Umbilical cord (tissue), 2 donors: ENCODE data around the gene ACSS1. TPM values are rescaled to one million over a fixed set of nuclear protein-coding genes. Genes with fewer than 3 reads are reported as not detected.

Experiments
- DNase-seq: peaks from one replicate; pipeline ENCODE4 v3.0.0-alpha.2; 2015; ENCODE audit warnings: low spot score
- total RNA-seq: library from RNA; depleted of rRNA; stranded (reverse); fragments of >200 nt; gene quantifications from one replicate; pipeline ENCODE4 v1.2.3, GENCODE V29; 2014; ENCODE audit warnings: low replicate concordance; ENCODE audit not compliant: insufficient read depth

The ACSS1 gene
- total RNA-seq, 1 donor from 2014 or later: 26.2 TPM

DNA sequence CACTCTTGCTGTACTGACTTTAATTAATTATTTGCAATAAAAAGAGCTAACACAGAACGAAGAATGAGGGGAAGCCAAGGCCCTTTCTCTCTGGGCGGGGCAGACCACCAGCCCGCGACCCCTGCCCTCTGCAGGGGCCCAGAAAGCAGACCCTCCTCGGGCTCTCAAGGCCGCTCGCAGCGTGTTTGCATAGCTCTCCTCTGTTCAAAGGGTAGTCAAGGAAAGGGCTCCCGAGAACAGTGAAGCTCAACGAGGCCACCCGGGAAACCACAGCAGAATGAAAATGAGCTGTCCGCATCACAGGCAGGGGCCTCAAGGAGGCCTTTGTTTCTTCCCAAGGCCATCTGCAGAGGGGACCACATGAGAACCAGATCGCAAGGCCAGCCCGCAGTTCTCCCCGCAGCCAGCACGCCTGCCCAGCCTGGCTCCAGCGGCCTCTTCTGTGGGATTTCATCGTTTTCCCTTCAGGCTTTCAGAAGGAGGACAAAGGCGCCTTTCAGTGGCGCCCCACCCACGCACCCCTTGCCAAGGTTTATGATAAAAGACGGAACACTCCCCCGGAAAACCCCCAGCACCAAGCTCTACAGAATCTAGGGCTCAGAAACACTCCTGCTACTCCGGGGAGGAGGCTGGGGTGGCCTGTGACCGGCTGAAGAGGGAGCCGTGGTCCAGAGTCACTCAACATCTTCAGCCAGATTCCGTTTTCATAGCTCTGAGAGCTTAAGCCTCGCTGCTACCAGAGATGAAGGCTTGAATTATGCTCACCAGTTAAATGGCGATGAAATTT lies 25.3 kb downstream of the ACSS1 start:
- peak; percentile 74 for DNase-seq

DNA sequence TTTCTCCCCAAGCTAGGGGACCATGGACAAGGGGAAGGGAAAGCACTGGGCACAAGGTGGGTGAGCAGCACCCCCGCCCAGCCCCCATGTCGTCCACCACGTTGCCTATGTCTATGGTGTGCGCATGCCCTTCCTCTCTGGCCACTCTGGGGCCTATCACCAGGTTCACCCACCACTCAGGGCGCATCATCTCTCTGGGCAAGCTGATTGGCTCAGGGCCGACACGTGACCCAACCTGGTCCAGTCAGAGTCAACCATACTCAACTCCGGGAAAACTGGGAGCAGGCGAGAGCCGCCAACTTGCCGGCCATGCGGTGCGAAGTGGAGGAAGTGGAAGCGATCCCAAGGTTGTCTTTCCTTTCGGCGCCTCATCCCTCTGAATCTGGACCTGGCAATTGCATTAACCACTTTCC lies 25.9 kb downstream of the ACSS1 start:
- DNase-seq: no peak

DNA sequence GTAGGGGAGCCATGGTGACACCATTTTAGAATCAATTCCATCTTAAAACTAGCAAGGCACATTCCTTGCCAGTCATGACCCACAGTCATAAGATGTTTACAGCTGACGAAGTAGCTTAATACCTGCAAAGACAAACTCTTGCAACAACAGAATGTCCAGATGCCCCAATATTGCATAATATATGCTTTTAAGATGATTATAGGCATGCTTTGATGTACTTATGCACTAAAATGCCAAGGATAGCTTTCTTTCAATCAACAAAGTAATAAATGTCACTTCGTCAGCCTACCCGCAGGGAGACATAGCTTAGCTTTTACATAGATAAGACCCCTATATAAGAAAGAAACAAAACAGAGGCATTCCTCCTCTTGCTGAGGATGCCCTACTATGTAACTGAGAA lies 26.7 kb downstream of the ACSS1 start:
- peak; percentile 88 for DNase-seq

DNA sequence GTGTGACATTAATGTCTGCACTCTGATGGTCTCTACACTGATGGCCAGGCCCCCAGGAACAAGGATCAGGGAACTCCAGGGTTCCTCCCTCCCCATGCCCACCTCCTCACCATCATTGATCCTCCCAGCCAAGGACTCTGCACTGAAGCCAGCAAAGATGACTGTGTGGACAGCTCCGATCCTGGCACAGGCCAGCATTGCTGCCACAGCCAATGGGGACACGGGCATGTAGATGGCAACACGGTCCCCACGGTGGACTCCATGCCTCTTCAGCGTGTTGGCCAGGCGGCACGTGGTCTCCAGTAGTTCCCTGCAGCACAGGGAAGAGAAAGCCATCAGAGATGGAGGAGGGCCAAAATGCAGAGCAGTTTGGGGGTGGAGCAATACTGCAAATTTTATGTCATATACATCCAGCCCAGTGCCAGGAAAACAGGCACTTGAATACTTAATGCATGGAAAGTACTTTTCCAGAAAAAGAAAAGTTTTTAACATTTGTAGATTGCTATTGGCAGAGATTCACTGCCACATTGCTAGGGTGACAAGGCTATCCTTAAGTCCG lies 27.2 kb downstream of the ACSS1 start:
- no peak for DNase-seq

DNA sequence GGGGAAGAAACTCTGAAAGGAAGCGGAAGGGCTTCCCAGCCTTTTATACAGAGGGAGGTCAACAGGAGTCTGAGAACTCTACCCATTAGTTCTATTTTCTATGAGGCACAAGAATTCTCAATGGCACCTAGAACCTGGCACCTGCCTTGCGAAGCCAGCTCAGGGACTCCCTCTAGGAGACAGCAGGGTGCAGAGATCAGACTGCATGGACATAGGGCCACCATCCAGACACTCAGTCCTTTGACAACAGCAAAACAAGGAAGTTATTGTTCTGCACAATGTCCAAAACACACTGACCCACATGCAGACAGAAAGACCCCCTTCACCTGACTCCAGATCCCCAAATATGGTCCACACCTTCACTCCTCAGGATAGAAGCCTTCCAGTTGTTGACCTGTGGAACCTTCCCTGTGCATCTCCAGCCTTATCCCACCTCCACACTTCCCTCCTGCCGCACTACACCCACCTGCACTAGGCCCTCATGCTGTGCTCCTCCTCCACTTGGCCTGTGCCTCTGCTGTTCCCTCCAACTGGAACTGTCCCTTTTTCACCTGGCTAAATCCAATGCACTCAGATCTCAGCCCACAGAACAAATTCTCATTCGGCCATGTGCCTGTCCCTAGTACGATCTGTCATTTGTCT lies 27.8 kb downstream of the ACSS1 start:
- DNase-seq: no peak

DNA sequence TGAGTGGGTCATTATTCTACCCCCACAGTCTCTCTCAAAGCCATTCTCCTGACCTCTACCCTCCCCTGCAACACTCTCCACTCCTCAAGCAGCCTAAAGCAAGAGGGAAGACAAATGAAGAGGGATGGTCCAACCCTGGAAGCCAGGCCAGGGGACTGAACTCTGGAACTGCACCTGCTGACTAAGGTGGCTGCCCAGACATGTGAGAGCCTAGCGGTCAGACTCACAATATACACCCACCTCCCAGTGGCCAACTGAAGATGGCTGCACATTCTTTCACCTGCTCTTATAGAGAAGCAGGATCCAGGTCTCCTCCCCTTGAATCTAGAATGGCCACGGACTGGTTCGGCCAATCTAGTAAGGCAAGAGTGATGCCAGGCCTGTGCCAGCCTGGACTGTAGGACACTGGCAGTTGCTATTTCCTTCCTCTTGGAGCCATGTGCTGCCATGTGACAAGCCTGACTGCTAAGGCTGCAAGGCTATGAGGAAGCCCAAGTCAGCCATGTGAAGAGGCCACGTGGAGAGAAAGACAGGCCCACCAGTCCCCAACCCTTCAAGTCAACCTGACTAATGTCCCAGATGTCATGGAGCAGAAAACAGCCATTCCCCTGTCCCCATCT lies 31.8 kb downstream of the ACSS1 start:
- no peak for DNase-seq

DNA sequence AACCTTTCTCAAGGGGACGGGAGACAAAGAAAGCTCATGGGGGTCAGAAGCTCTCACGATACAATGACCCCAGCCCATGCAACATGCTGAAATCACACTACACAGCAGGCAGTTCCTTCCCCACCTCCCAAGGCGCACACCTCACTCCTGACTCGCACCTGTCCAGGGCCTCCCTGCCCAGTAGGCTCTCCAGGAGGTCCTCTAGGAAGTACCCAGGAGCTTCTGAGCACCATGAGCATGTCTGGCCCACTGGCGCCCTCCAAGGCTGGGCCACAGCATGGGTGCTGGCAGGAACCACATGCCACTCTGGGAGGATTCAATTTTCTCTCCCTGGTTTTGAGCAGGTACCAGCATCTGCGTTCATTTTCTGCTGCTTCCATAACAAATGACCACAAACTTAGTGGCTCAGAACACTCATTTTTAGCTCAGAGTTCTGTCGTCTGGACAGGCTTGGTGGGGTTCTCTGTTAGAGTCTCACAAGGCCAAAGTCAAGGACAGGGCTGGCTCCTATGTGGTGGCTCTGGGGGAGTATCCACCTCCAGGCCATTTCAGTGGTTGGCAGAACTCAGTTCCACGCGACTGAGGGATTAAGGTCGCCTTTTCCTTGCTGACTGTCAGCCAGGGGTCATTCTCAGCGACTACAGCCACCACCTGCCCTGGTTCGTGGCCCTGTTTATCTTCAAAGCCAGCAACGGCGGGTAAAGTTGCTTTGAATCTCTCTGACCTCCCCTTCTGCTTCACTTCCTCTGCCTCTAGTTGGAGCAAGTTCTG lies 32.7 kb downstream of the ACSS1 start:
- no peak for DNase-seq

DNA sequence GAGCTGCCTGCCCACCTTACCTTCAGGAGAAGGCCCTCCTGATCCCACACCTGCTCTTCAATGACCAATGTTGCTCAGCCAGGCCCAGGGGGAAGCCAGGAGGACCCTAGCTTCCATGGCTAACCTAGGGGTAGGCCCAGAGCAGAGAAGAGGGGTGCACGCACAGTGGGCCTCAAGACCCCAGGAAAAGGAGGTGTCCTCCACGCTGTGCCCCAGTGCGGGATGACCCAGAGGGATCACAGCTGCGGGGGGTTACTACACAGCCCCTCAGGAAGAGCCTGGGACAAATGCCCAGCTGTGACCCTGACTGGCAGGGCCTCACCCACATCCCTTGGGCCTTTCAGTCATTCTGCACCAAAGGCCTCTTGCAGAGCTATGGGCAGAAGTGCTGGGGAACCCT lies 33.8 kb downstream of the ACSS1 start:
- no peak for DNase-seq

DNA sequence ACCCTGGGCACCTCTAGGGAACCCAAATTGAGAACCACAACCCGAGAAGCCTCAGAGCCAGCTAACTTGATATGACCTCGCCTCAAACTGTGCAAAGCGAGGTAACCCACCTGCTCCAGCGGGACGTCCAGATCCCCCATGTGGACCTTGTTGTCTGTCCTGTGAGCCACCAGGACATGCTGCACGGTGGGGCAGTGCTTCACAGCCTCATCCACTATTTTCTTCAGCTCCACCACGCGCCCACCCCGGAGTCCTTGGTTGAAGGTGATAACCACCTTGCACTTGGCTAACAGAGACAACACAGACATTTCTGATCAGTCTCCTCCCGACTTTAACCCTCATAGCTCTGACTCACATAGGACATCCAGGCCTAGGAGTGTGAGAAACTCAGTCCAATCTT lies 34.6 kb downstream of the ACSS1 start:
- no peak for DNase-seq

DNA sequence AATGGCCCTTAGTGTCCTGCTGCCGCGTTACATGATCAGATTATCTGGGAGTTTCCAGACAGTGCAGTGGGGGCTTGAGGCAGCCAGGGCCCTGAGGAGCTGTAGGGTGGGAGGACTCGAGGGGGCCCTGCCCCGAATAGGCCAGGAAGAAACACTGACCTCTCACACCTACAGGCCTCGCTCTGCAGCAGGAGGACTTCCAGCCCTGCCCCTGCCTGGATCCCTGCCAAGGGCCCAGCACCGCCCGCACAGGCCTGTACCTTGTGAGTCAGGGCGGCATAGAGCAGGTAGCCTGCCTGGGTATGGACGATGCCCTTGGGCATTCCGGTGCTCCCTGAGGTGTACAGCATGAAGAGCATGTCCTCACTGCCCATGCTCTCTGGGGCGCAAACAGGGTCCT lies 35.3 kb downstream of the ACSS1 start:
- no peak for DNase-seq

DNA sequence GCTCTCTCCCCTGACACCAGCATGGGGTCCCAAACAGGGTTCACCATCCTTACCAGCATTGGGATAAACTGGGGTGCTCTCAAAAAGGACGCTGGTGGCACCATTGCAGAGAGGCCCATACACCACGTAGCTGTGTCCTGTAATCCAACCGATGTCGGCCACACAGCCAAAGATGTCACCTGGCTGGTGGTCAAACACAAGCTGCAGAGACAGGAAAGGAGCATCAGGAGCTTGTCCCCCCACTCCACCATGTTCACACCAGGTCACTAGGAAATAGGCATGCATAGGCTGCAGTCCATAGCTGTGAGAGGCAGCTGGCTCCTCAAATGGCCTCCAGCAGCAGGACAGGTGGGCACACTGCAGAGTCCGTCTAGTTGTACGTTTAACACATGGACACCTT lies 36.6 kb downstream of the ACSS1 start:
- no peak for DNase-seq

DNA sequence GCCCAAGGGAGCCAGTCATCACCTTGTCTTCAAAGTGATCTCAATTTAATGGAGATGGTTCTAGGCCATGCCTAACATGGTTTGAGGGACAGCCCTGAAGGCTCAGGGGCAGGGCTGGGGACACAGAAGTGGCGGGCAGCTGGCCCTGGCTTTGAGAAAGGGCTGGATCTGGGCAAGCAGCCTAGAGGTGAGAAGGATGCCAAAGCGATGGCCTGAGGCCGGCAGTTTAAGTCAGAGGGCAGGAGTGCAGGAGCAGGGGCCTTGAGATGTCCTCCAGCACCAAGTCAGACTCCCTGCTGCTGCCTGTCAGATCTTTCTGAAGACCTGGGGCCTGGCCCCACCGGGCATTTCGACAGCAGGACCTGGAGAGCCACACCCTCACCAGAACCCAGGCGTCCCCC lies 37.0 kb downstream of the ACSS1 start:
- DNase-seq: no peak

DNA sequence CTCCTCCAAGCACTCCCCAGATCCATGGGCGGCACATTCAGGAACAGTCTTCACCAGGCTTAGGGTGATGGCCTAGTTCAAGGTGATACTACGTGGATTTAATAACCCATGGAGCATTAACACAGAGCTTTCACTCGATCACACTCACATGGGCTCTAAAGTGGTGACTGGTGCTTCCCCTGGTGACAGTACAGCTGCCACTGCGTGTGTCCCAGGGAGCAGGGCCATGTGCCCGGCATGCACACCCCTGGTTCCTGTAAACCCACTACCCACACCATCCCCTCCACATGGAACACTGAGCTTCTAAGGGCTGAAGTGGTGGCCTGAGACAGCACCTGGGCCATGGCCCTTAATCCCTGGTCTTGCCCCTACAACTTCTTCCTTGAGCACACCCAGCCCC lies 37.6 kb downstream of the ACSS1 start:
- no peak for DNase-seq

DNA sequence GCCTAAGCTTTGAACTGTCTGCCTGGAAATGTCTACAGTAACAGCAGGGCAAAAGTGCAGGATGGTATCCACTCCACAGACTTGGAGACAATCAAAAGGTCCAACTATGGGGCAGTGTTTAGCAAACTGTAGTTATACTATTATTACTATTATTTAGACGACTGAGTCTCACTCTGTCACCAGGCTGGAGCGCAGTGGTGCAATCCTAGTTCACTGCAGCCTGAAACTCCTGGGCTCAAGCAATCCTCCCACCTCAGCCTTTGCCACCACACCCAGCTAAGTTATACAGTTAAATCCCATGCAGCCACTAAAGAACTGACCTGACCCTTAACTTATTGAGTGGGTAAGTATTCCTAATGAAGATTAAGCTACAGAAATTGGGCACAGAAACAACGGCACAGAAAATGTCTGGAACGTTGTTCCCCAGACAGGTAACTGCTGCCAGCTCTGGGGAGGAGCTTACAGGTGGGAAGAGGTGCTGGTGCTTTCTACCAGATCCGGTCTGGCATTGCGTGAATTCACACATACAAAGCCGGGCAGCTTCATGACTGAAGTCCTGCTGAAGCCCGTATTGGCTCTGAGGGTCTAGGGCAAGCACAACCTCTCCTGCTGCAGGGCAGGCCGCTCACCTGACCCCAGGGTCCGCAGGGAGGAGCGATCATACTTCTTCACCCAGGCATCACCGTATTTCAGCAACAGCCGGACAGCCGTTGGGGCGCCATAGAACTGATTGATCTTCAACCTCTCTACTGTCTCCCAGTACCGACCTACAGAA lies 38.4 kb downstream of the ACSS1 start:
- no peak for DNase-seq

DNA sequence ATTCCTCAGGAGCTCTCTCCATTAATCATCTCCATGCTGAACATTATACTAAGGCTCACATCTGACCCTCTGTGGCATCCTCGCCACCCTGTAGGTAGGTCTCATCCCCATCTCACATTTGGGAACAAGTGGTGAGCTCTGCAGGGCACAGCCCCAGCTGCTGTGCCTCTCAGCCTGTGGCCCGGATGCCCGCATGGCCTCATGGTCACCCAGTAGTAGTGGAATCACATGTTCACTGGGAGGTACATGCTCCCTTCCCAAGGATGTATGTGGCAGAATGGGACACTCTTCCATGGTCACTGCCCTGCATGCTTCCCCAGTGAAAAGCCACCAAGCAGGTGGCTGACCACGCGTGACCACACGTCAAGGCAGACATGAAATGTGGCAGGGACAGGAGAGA lies 39.1 kb downstream of the ACSS1 start:
- DNase-seq: no peak

DNA sequence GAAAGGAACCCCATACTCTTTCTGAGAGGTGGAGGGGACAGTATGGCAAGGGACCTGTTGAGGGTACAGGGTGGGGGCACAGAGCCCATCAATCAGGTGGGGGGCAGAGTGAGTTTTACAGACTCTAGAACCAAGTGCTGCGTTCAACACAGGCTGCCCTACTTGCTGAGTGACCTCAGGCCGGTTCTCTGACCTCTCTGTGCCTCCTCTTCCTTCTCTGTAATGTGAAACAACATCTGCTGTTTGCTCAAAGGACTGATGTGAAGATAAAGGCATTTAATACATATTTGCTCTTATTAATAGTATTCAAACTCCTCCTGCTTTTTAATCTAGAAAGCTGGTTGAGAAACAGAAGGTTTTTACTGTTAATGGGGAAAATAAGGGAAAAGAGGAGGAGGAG lies 39.5 kb downstream of the ACSS1 start:
- DNase-seq: no peak

DNA sequence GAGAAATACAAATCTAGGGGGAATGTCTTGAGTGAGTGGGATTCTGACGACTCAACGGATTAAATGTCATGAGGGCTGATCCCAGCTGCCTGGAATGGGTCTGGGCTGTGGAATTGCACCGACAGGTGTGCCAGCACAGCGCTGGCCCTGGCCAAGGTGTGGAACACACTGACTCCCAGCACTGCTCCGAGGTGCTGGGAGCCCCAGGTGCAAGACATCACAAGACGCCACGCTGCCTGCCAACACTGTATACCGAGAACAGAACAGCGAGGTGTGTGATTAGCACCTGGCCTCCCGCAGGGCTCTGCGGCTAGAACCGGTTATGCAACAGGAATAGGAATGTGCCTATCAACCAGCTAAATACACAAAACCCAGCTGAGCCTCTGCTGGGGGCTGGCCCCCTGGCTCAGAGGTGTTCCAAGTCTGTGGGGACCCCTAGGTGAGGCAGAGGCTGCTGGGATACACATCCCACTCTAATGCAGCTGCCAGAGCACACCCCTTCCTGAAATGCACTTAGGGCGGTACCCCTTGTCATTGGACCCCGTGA lies 40.6 kb downstream of the ACSS1 start:
- peak; percentile 59 for DNase-seq

DNA sequence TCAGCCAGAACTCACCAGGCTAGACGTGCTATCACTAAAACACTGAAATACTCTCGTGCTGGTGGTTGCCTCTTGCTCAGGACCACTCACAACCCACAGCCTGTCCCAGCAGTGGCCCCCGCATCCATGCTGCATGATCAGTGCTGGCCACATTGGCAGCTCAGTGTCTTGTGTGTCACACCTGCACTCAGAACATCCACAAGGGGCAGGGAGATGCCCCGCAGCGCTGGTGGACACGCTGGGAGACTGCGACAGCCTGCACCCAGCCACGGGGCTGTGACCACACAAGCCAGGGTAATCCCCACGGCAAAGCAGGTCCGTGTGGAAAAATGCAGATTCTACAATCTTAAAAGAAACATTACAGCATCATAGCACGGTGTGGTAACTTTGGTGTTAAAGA lies 41.5 kb downstream of the ACSS1 start:
- no peak for DNase-seq

DNA sequence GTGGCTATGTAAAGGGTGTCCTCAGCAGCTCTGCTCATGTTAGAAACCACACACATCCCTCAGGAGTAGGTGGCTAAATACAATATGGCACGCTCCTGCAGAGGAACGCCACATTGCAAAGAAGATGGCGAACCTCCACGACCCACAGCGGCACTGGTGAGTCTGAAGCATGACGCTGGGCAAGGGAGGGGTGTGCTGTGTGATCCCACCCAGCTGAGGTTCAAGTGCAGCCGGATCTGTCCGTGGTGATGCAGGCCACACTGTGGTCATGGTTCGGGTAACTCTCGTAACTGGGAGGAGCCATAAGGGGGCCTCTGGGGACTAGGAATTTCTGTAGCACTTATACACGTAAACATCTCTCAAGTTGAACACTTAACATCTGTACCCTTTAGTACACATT lies 42.0 kb downstream of the ACSS1 start:
- DNase-seq: no peak

DNA sequence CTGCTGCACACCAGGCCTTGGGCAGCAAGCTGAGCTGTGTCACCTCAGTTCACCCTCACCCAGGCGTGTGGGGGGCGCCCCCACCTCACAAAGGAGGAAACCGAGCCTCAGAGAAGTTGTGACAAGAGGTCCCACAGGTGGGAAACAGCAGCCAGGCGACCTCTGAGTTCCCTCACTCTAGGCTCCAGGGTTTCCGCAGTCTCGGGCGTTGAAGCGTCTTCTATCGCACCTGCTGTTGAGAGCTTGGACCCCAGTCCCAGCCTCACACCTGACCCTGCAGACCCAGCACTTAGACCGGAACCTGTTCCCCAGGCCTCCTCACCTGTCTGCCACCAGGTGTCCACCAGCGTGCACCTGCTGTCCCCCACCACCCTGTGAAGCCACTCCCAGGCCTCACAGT lies 43.1 kb downstream of the ACSS1 start:
- no peak for DNase-seq
